GM19328 (cell line): ENCODE measurements around the gene SOX15.
"Not testable (repeated sequence)": the region's sequence is repeated elsewhere in the genome, so short reads cannot be mapped to it uniquely, and the experiment has no call there.

Experiments used
- ATAC-seq: cut with Tn5 transposase; IDR thresholded peaks from one replicate; pipeline ENCODE4 v1.9.1; 2021; ENCODE audit warnings: mild to moderate bottlenecking, moderate library complexity; ENCODE audit not compliant: unreplicated experiment

SOX15 gene

GRCh38 chr17:7611635-7612293 lies 21.9 kb upstream of the SOX15 start:
- ATAC-seq, result no peak

GRCh38 chr17:7610641-7611040 lies 20.7 kb upstream of the SOX15 start:
- ATAC-seq, result no peak

GRCh38 chr17:7606280-7606679 lies 16.4 kb upstream of the SOX15 start:
- ATAC-seq, result no peak

GRCh38 chr17:7597561-7597960 lies 7.7 kb upstream of the SOX15 start:
- not testable (repeated sequence) for ATAC-seq

GRCh38 chr17:7593296-7593695 lies 3.4 kb upstream of the SOX15 start:
- no peak for ATAC-seq

- no peak for ATAC-seq
Measured at GRCh38 chr17:7592422-7593021, 2.6 kb upstream of the SOX15 start.

GRCh38 chr17:7591596-7591995 lies 1.7 kb upstream of the SOX15 start:
- ATAC-seq, result no peak

- no peak for ATAC-seq
Measured at GRCh38 chr17:7590743-7591142, 849 bp upstream of the SOX15 start.

- no peak for ATAC-seq
Measured at GRCh38 chr17:7589204-7589868, 558 bp downstream of the SOX15 start.

GRCh38 chr17:7588553-7589203 lies 1.2 kb downstream of the SOX15 start:
- ATAC-seq, result no peak

GRCh38 chr17:7587420-7588151 lies 2.3 kb downstream of the SOX15 start:
- no peak for ATAC-seq

GRCh38 chr17:7586673-7587419 lies 3.0 kb downstream of the SOX15 start:
- ATAC-seq, result no peak

- peak; percentile 53 for ATAC-seq
Measured at GRCh38 chr17:7583253-7584109, 6.4 kb downstream of the SOX15 start, which contains the start of gene MPDU1. MPDU1 (plus strand) TSS chr17:7583852; CDS start chr17:7583863, 11 bp downstream.

GRCh38 chr17:7582396-7583252 lies 7.3 kb downstream of the SOX15 start:
- ATAC-seq, result no peak

GRCh38 chr17:7580604-7581575 lies 9.0 kb downstream of the SOX15 start:
- ATAC-seq, result no peak

- peak; percentile 3 for ATAC-seq
Measured at GRCh38 chr17:7579834-7580603, 9.9 kb downstream of the SOX15 start.
